HG03439 (cell line): ENCODE data around the gene OR1I1.
"Not testable (repeated sequence)": the region's sequence is repeated elsewhere in the genome, so short reads cannot be mapped to it uniquely, and the experiment has no call there.

Experiments
- ATAC-seq: cut with Tn5 transposase; IDR thresholded peaks from one replicate; pipeline ENCODE4 v1.9.1; 2021; ENCODE audit warnings: mild to moderate bottlenecking, moderate library complexity; ENCODE audit not compliant: unreplicated experiment

The OR1I1 gene, protein sequence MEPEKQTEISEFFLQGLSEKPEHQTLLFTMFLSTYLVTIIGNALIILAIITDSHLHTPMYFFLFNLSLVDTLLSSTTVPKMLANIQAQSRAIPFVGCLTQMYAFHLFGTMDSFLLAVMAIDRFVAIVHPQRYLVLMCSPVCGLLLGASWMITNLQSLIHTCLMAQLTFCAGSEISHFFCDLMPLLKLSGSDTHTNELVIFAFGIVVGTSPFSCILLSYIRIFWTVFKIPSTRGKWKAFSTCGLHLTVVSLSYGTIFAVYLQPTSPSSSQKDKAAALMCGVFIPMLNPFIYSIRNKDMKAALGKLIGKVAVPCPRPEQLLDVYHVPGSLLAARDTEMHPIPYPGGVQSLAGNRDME

DNA sequence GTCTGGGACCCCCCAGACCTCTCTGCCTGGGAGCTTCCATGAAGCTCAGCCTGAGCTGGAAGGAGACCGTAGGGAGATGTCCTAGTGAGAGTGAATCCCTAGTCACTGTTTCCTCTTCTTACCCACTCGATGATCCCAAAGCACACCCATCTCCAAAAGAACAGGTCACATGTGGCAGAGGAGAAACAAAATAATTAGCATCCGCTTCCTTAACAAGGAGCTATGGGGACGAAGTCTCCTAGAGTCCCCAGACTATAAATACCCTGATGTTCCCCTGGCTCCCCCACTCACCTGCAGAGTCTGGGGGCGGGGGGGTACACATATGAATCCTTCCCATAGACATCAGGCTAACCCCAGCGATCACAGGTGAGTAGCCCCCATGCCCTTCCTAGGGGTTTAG is at the start of gene OR1I1:
TSS of gene OR1I1 (plus strand) at position 301 of the 400 bp plus-strand sequence. CDS start 4,855 bp downstream, outside the sequence.
- ATAC-seq, result no peak

DNA sequence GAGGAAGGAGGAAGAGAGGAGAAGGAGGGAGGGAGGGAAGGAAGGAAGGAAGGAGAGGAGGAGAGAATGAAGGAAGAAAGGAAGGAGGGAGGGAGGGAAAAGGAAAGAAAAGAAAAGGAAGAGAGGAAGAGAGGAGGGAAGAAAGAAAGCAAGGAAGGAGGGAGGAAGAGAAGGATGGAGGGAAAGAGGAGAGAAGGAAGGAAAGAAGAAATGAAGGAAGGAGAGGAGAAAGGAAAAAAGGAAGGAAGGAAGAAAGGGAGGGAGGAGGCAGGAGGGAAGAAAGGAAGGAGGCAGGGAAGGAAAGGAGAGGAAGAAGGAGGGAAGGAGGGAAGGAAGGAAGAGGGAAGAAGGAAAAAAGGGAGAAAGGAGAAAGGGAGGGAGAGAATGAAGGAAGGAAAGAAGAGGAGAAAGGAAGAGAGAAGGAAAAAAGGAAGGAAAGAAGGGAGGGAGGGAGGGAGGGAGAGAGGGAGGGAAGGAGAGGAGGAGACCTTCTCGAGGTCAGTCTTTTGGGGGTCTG is 46.2 kb upstream of the OR1I1 start:
- ATAC-seq, result no peak

DNA sequence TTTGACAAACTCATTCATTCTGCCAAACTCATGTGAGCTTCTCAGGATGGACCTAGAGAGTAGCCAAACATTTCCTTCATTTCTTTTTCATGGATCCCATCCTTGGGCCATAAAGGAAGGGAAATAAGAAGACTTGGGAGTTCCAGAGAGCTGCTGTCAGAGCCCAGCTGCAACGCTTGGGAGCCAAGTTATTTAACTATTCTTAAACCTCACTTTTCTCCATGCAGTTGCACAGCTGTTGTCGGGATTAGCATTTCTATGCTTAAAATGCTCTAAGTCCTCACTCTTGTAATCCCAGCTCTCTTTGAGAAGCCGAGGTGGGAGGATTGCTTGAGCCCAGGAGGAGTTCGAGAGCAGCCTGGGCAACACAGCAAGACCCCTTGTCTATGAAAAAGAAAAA is 44.4 kb upstream of the OR1I1 start:
- ATAC-seq, result no peak

DNA sequence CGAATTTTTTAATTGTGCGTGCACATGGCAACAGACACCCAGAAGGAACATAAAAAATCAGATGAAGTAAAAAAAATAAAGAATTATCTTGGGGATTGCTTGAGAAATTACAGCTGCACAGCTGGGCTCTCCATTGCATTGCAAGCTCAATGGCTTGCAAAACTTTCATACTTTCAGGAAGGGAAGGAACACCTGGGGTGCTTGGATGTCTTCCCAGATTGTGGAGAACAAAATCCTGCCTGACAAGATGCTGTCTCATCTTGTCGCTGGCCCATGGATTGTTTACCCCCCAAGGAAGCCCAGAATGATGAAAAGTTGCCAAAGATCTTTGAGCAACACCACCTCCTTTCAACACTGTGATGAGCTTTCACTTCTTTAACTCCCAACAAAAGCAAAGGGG is 43.7 kb upstream of the OR1I1 start:
- ATAC-seq, result no peak

DNA sequence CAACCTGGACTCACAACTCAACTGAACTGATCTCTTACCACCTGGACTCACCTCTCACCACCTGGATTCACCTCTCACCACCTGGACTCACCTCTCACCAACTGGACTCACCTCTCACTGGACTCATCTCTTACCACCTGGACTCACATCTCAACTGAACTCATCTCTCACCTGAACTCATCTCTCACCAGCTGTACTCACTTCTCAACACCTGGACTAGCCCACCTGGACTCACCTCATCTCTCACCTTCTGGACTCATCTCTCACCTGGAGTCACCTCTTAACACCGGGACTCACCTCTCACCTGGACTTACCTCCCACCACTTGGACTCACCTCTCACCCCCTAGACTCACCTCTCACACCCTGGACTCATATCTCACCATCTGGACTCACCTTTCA is 40.0 kb upstream of the OR1I1 start:
- ATAC-seq, result no peak

DNA sequence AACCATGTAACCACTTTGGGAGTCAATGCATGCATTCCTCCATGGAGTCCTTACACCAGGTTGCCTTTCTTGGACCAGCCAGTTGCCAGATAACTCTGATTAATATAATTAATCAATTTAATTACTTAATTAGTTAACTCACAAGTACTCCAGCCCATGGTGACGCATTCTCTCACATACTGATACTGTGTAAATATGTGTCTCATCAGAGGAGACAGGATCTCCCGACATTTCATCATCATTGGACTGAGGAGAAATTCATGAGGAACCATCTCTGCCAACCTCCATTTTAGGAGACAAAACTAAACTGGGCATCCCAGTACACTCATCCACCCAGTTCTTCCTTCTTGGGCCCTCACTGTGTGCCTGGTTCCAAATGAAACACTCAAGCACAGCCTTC is 39.2 kb upstream of the OR1I1 start:
- ATAC-seq, result no peak

DNA sequence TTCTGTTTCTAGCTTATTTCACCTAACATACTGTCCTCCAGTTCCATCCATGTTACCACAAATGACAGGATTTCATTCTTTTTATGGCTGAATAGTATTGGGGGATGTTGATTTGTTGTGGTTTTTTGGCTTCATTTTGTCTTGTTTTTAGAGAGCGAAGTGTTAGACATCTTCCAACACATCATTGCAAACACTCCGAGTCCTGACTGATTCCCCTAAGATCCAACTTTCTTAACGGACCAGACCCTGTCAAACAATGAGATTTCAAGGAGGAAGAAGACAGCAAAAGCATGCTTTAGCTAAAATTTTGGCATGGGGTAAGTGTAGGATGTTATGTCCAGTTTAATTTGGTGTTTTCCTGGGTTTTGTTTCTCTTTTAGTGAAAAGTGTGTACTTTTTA is 36.5 kb upstream of the OR1I1 start:
- ATAC-seq, result no peak

DNA sequence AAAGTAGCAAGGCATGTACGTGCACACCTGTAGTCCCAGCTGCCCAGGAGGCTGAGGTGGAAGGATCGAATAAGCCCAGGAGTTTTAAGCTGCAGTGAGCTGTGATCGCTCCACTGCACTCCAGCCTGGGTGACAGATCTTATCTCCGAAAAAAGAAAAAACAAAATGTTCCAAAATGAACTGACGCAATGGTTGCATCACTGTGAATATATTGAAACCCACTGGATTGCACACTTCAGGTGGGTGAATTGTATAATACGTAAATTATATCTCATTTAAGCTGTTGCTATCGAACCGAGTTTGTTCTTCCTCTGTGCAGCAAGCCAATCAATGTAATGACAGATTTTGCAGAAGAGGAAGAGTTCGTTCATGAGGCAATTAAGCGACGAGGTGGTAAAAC is 34.3 kb upstream of the OR1I1 start:
- ATAC-seq, result no peak

DNA sequence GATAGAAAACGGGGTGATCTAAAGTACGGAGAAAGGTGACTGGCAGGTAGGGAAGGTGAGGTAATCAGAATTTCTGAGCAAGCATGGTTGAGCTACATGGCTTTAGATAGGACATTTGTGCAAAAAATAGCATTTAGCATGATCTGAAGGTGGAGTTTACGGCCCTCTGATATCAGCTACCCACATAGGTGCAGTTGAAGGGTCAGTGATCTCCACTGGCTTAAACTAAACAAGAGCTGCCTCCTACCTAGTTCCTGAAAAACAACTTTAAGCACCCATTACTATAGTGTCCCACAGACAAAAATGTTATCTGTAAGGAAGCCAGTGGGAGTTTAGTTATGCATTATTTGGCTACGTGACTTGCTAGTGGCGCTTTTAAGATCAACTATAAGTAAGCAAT is 33.9 kb upstream of the OR1I1 start:
- no peak for ATAC-seq

DNA sequence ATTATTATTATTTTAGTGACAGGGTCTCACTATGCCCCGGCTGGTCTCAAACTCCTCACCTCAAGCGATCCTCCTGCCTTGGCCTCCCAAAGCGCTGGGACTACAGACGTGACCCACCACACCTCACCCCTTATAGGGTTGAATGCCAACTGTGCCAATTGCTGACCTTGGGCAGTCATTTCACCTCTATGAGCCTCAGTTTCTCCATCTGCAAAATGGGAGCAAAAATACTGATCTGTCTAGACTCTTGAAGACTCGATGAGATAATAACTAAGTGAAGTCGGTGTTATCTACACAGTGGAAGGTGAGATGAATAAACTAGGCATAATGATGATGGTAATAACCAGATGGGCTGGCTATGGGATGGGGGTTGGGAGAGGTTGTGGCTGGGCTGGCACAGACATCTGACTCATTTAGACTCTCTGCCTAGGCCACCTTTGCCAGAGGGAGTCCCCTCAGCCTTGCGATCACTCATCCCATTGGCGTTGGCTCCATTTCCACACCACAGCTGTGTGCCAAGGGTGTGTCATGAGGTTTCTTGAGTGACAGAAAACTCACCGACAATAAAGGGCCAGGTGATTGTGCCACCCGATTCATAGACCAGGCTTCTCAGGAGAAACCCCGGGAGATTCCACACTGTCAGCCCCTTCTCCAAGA is 33.0 kb upstream of the OR1I1 start, which contains the start of gene CASP14:
TSS of gene CASP14 (plus strand) at position 596 of the 657 bp plus-strand sequence. CDS start 2,772 bp downstream, outside the sequence.
- no peak for ATAC-seq

DNA sequence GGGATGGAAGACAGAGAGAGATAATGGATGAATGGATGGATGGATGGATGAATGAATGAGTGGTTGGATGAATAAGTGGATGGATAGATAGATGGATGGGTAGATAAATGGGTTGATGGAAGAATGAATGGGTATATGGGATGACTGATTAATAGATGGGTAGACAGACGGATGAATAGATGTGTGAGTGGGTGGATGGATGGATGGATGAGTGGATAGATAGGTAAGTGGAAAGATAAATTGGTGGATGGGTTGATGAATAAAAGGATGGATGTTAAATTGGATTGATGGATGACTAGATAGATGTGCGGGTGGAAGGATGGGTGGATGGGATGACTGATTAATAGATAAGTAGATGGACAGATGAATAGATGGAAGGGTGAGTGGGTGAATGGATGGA is 31.4 kb upstream of the OR1I1 start:
- ATAC-seq, result no peak

DNA sequence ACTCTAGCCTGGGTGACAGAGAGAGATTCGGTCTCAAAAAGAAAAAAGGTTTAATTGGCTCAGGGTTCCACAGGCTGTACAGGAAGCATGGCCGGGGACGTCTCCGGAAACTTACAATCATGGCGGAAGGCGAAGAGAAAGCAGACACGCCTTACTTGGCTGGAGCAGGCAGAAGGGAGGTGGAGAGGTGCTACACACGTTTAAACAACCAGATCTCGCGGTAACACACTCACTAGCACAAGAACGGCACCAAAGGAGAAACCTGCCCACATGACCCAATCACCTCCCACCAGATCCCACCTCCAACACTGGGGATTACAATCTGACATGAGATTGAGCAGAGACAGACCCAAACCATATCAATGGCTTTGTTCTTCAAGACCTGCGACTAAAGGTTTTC is 20.0 kb upstream of the OR1I1 start:
- ATAC-seq, result no peak

DNA sequence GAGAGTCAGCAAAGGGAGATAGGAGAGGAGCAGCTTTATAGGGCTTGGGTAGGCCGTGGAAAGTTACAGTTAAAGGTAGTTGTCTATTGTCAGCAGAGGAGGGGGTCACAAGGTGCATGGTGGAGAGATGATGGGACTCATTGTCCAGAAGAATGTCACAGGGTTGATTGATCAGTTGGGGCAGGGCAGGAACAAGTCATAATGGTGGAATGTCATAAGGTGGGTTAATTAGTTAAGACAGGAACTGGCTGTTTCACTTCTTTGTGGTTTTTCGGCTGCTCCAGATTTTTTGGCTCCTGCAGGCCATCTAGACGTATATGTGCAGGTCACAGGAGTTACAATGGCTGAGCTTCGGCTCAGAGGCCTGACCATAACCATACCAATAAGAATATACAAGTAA is 11.6 kb upstream of the OR1I1 start:
- ATAC-seq, result not testable (repeated sequence)

DNA sequence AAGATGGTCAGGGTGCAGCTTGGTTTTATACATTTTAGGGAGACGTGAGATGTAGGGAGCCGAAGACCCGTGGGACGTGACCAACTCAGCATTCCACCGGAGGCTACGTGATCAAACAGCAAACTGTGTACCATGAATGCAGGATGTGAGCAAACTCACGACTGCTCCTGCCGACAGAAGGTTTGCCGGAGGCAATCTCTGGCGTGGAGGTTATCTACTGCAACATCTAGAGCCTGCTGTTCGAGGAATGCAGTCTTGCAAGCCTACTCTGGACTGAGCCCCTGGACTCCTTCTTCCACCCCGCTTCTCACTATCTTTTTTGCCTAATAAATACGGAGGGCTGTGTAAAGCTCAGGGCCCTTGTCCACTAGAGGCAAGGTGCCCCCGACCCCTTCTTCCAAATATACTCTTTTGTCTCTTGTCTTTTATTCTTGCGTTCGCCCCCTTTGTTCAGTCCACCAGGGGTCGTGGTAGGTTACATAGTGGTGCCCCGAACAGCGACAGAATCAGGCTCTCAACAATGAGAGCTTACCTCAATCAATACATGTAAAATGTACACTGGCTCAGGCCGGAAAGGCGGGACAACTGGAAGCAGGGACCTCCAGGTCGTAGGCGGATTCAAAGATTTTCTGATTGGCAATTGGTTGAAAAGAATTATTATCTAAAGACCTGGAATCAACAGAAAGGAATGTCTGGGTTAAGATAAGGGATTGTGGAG is 8.9 kb upstream of the OR1I1 start:
- no peak for ATAC-seq

DNA sequence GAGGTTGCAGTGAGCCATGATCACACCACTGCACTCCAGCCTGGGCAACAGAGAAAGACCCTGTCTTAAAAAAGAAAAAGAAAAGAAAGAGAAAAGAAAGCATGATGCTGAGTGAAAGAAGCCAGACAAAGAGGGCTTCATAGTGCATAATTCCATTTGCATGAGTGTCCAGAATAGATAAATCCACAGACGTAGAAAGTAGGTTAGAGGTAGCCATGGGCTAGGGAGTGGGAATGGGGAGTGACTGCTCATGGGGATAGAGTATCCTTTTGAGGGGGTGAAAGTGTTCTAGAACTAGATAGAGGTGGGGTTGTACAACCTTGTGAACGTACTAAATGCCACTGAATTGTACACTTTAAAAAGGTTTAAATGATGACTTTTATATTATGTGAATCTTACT is 7.6 kb upstream of the OR1I1 start:
- ATAC-seq, result no peak

DNA sequence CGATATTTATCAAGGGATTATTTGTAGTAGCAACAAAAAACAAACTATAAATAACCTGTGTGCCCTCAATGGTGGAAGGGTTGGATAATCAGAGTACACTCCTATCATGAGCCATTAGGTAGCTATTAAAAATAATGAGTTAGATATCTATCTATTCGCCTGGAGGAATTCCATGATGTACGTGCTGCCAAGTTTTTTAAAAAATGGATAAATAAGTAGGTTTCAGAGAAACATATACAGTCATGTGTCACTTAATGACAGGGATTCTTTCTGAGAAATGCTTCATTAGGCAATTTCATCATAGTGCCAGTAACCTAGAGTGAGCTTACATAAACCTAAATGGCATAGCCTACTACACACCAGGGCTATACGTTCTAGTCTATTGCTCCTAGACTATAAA is 6.2 kb upstream of the OR1I1 start:
- no peak for ATAC-seq

DNA sequence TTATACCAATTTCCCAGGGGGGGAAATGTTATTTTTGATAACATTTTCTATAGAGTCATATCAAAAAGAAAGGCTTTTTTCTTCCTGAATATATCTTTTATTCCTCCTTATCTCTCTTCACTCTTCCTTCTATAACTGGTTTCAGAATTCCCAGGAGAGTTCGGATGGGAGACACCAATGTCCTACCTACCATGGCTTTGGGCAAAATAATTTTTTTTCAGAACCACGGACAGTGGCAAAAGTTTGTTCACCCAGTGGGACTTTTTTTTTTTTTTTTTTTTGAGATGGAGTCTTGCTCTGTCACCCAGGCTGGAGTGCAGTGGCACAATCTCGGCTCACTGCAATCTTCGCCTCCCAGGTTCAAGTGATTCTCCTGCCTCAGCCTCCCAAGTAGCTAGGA is 2.0 kb upstream of the OR1I1 start:
- not testable (repeated sequence) for ATAC-seq

DNA sequence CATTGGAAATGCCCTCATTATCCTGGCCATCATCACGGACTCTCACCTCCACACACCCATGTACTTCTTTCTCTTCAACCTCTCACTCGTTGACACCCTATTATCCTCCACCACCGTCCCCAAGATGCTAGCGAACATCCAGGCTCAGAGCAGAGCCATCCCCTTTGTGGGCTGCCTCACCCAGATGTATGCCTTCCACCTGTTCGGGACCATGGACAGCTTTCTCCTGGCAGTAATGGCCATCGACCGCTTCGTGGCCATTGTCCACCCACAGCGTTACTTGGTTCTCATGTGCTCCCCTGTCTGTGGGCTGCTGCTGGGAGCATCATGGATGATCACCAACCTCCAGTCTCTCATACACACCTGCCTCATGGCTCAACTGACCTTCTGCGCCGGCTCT is 5.2 kb downstream of the OR1I1 start:
- ATAC-seq, result no peak

DNA sequence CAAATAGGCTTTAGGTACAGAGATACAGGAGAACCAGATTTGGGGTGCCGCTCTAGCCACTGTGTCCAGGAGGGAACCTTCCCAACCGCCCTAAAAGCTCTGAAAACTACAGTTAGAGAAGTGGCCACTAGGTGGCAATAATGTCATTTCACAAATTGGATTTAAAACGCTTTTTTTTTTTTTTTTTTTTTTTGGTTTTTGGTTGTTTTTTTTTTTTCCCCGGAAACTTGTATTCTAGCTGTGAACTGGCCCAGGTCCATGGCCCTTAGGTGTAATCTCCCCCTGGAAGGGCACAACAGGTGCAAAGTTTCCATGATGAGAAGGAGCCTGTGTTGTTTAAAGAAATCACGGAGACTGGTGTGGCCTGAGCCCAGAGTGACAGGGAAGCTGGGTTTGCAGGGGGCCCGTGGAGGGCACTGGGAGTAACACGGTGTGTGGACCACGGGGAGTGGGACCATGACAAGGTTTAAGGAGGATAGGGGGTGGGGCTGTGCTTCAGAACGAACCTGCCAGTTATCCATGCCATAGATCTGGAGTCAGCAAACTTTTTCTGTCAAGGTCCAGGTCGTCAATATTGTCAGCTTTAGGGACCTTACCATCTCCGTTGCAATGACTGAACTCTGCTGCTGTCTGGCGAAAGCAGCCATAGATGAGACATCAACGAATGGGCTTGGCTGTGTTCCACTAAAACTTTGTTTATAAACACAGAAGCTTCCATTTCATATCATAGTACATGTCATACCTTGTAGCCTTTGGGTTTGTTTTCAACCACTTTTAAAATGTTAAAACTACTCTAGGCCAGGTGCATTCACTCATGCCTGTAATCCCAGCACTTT is 10.1 kb downstream of the OR1I1 start:
- ATAC-seq, result no peak

DNA sequence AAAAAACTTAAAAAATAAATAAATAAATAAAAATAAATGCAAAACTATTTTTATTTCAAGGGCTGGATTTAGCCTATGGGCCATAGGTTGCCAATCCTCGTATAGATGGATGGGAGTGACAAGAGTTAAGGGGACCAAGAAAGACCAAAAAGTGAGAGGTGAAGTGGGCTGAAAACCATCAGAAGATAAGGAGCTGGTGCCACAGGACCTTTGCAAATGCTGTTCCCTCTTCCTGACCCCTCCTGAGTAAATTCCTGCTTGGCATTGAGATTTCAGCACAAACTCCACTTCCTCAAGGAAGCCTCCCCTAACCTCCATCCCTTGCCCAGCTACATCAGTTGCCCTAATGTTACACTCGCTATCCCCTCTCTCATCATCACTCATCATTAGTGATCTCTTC is 11.0 kb downstream of the OR1I1 start:
- no peak for ATAC-seq

DNA sequence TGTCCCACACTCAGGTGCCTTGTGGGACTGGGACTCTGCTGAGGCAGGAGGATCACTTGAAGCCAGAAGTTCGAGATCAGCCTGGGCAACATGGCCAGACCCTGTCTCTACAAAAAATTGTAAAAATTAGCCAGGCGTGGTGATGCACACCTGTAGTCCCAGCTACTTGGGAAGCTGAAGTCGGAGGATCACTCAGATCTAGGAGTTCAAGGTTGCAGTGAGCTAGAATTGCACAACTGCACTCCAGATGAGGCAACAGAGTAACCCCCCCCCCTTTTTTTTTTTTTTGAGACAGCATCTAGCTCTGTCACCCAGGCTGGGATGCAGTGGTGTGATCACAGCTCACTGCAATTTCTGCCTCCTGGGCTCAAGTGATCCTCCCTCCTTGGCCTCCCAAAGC is 14.2 kb downstream of the OR1I1 start:
- ATAC-seq, result no peak
